Heart left ventricle (tissue), 16 donors: ENCODE results near the gene LMAN1. TPM values are rescaled to one million over a fixed set of nuclear protein-coding genes. Genes with fewer than 3 reads are reported as not detected.

Experiments used
- ATAC-seq, 4 donors: fragments of 200-7000 bp; cut with Tn5 transposase; one replicate each; pipeline ENCODE4 v1.9.1; 2020 to 2022; ENCODE audit warnings: moderate library complexity in 4 of 4, mild to moderate bottlenecking in 3 of 4, moderate number of reproducible peaks in 1 of 4
- DNase-seq, 5 donors: peaks; one replicate each; pipeline ENCODE4 v3.0.0-alpha.2; 2020
- H3K27ac ChIP-seq, 12 donors: fragments of 200-600 bp; sonication (generic) in 4 of 12; one replicate each; pipeline versions ENCODE4 v1.5.0 to v1.8.0; 2016 to 2022; ENCODE audit warnings: mild to moderate bottlenecking in 2 of 12
- H3K27me3 ChIP-seq, 9 donors: fragments of 200-600 bp; sonication (generic) in 2 of 9; one replicate each; pipeline versions ENCODE4 v1.5.1 to v1.8.0; 2016 to 2022; ENCODE audit warnings: mild to moderate bottlenecking in 3 of 9
- H3K36me3 ChIP-seq, 9 donors: fragments of 200-600 bp; sonication (generic) in 2 of 9; one replicate each; pipeline versions ENCODE4 v1.5.0 to v1.8.0; 2018 to 2022; ENCODE audit warnings: mild to moderate bottlenecking in 2 of 9
- H3K4me1 ChIP-seq, 12 donors: fragments of 200-600 bp; sonication (generic) in 4 of 12; one replicate each; pipeline versions ENCODE4 v1.5.0 to v1.8.0; 2016 to 2022; ENCODE audit warnings: mild to moderate bottlenecking in 3 of 12
- H3K4me3 ChIP-seq, 12 donors: fragments of 200-600 bp; sonication (generic) in 4 of 12; one replicate each; pipeline versions ENCODE4 v1.5.0 to v1.8.0; 2017 to 2022; ENCODE audit warnings: mild to moderate bottlenecking in 9 of 12, moderate library complexity in 4 of 12
- H3K9me3 ChIP-seq, 12 donors: fragments of 200-600 bp; sonication (generic) in 4 of 12; one replicate each; pipeline versions ENCODE4 v1.5.0 to v1.8.0; 2016 to 2022; ENCODE audit warnings: mild to moderate bottlenecking in 1 of 12
- CTCF ChIP-seq, 12 donors: fragments of 200-600 bp; sonication (generic) in 4 of 12; IDR thresholded peaks; one replicate each; pipeline versions ENCODE4 v1.5.0 to v1.8.0; 2018 to 2022; ENCODE audit warnings: antibody characterized with exemption in 12 of 12, mild to moderate bottlenecking in 5 of 12
- POLR2A ChIP-seq, 2 donors: fragments of 450-650 bp; IDR thresholded peaks; one replicate each; pipeline ENCODE4 v1.6.1; 2017; ENCODE audit warnings: antibody characterized with exemption in 2 of 2, mild to moderate bottlenecking in 2 of 2, moderate library complexity in 2 of 2
- WGBS, 4 donors: extraction: QIAGEN DNeasy Blood & Tissue Kit in 2 of 4; methylation state at CpG; one replicate each; pipeline versions ENCODE4 v1.1.5 to v1.1.7; 2013 to 2018; 5-methylcytosine and 5-hydroxymethylcytosine counted together
- intact Hi-C, 10 donors: fragments of 100-400 bp; cut with DNase I; formaldehyde crosslinking; loops; one replicate each; pipeline versions ENCODE4 v1.11.1 to v1.14.2; 2022
- polyA plus RNA-seq, 2 donors: library from polyadenylated mRNA; stranded (reverse); fragments of 200-250 nt; gene quantifications; one replicate each; pipeline ENCODE4 v1.2.3, GENCODE V29; 2013
- total RNA-seq, 9 donors: library from RNA; depleted of rRNA in 2 of 9; stranded (reverse); fragments of >200 nt in 2 of 9; fragmentation: NEBNext Ultra II Directional in 3 of 9; extraction: Animal tissue kit (Norgen Biotek cat#: 25700) in 3 of 9; gene quantifications; one replicate each; pipeline versions ENCODE4 v1.1.0 to v1.2.4, GENCODE V29; 2016 to 2023
- donor health status: ischemic (EF 13 %, LVEDD 7.1; RV severe dilation, severe dysfunction).
- donor health status: healthy with polysubstance abuse.
- donor health status: DM: no; HTN: yes; CAD: no.
- donor health status: DM: no; HTN: no; CAD: no.
- donor health status: ischemic (EF 25% LVEDD 6.9; RV normal size, moderate dysfunction).
- donor health status: ischemic (EF 25% LVEDD 5.7; RV mildly dilated, moderate dysfunction).
- donor health status: healthy.
- donor health status: DM: yes; HTN: yes; CAD: no.
- donor health status: ischemic (EF 35%, LVEDD 5.7; RV mildly dilated, moderate dysfunction).
- donor health status: nonischemic (EF 11% LVEDD 7.7; RV severe dilation, severe dysfunction).
- donor health status: DM: yes; HTN: yes; CAD: no.
- donor health status: PGD.
- donor health status: ischemic (EF 29% LVEDD 5.4; RV normal size, mild dysfunction).
- donor health status: nonischemic (EF 23%, LVEDD 6.1; RV moderate dilation, normal function).

Gene LMAN1
- total and polyA plus RNA-seq, 11 donors = 16.5 to 72.9 (median 60.5) TPM

GRCh38 chr18:59286341-59286740, 72.7 kb downstream of the LMAN1 start:
- ATAC-seq (no peak), DNase-seq (no peak)
- peaks cover 0 to 69% (median 14%) of the 10 kb centered on the region in 9 donors for H3K27me3 ChIP-seq
- no peaks in the 10 kb centered on the region for H3K9me3 ChIP-seq
- no peaks in the 10 kb centered on the region for H3K4me1 ChIP-seq
- intact Hi-C loops = no loop called here
- H3K36me3 ChIP-seq = no peaks in the 10 kb centered on the region
- no peak overlapping the region for H3K4me3 ChIP-seq
- TF ChIP-seq POLR2A (IDR thresholded peaks at IDR 0.05) = no peak
- TF ChIP-seq CTCF (IDR thresholded peaks at IDR 0.05) = no peak
- H3K27ac ChIP-seq = no peak overlapping the region
- WGBS, 4 donors = 74 to 82% (median 79%) methylated on average over 6 of the region's 6 CpGs

- DNase-seq = no peak
- Histone ChIP-seq H3K27ac (no peak overlapping the region), H3K4me3 (no peak overlapping the region), H3K9me3 (no peaks in the 10 kb centered on the region), H3K4me1 (no peaks in the 10 kb centered on the region), H3K27me3 (peaks cover 0 to 86% (median 29%) of the 10 kb centered on the region in 9 donors), H3K36me3 (no peaks in the 10 kb centered on the region)
- intact Hi-C loops = no loop called here
- 84 to 85% (median 84%) methylated on average over 11 of the region's 11 CpGs for WGBS, 4 donors
- TF ChIP-seq CTCF (IDR thresholded peaks at IDR 0.05) = no peak
- no peak for TF ChIP-seq POLR2A (IDR thresholded peaks at IDR 0.05)
- ATAC-seq = no peak
Observed at GRCh38 chr18:59282341-59282740, 76.7 kb downstream of the LMAN1 start.

- intact Hi-C loops = no loop called here
Observed at GRCh38 chr18:59279722-59280121, 79.3 kb downstream of the LMAN1 start.

GRCh38 chr18:59279193-59279592, 79.9 kb downstream of the LMAN1 start:
- intact Hi-C loops = no loop called here
- no peak overlapping the region for H3K27ac ChIP-seq
- no peak for ATAC-seq
- no peaks in the 10 kb centered on the region for H3K36me3 ChIP-seq
- H3K4me1 ChIP-seq = peaks cover 0 to 1% (median 0%) of the 10 kb centered on the region in 12 donors
- H3K27me3 ChIP-seq = peaks cover 13 to 91% (median 54%) of the 10 kb centered on the region in 9 donors
- WGBS, 4 donors = 57 to 73% (median 68%) methylated on average over 3 of the region's 3 CpGs
- H3K4me3 ChIP-seq = no peak overlapping the region
- H3K9me3 ChIP-seq = no peaks in the 10 kb centered on the region
- TF ChIP-seq CTCF (IDR thresholded peaks at IDR 0.05) = no peak
- TF ChIP-seq POLR2A (IDR thresholded peaks at IDR 0.05) = no peak
- no peak for DNase-seq

More at GRCh38 chr18:59279722-59280121, 79.3 kb downstream of the LMAN1 start:
- H3K4me3 ChIP-seq = no peak overlapping the region
- peaks cover 9 to 88% (median 49%) of the 10 kb centered on the region in 9 donors for H3K27me3 ChIP-seq
- 48 to 59% (median 54%) methylated on average over 1 of the region's 1 CpG for WGBS, 4 donors
- no peak for DNase-seq
- TF ChIP-seq CTCF (IDR thresholded peaks at IDR 0.05) = no peak
- TF ChIP-seq POLR2A (IDR thresholded peaks at IDR 0.05) = no peak
- no peaks in the 10 kb centered on the region for H3K36me3 ChIP-seq
- no peaks in the 10 kb centered on the region for H3K9me3 ChIP-seq
- no peaks in the 10 kb centered on the region for H3K4me1 ChIP-seq
- ATAC-seq = no peak
- no peak overlapping the region for H3K27ac ChIP-seq
